Skeletal muscle cell (primary cell): ENCODE results near the gene LSM14B.

Source experiments
- DNase-seq: peaks from one replicate; pipeline ENCODE4 v3.0.0-alpha.2; 2010; ENCODE audit warnings: low read depth
- H3K4me3 ChIP-seq: 2 replicates; pipeline ENCODE4 v1.5.1; 2011; ENCODE audit warnings: low read depth, mild to moderate bottlenecking, control low read depth, low read length, moderate library complexity

The LSM14B gene

GRCh38 chr20:62157387-62158087 is 35.3 kb downstream of the LSM14B start:
- no peak for DNase-seq
- no peak overlapping the region for H3K4me3 ChIP-seq

GRCh38 chr20:62158088-62158400 is 35.8 kb downstream of the LSM14B start:
- DNase-seq, result no peak
- H3K4me3 ChIP-seq, result no peak overlapping the region

- no peak overlapping the region for H3K4me3 ChIP-seq
- DNase-seq, result no peak
Observed at GRCh38 chr20:62158541-62158940, 36.3 kb downstream of the LSM14B start.

GRCh38 chr20:62159052-62159451 is 36.8 kb downstream of the LSM14B start:
- no peak overlapping the region for H3K4me3 ChIP-seq
- no peak for DNase-seq

GRCh38 chr20:62159839-62160238 is 37.6 kb downstream of the LSM14B start:
- H3K4me3 ChIP-seq, result no peak overlapping the region
- no peak for DNase-seq

GRCh38 chr20:62160253-62160652 is 38.0 kb downstream of the LSM14B start:
- no peak overlapping the region for H3K4me3 ChIP-seq
- DNase-seq, result no peak

GRCh38 chr20:62160876-62161275 is 38.6 kb downstream of the LSM14B start:
- H3K4me3 ChIP-seq, result no peak overlapping the region
- no peak for DNase-seq

- H3K4me3 ChIP-seq, result no peak overlapping the region
- peak; percentile 36 for DNase-seq
Observed at GRCh38 chr20:62161347-62161746, 39.1 kb downstream of the LSM14B start.

- H3K4me3 ChIP-seq, result no peak overlapping the region
Observed at GRCh38 chr20:62162765-62163484, 40.6 kb downstream of the LSM14B start.

GRCh38 chr20:62163485-62163865 is 41.2 kb downstream of the LSM14B start:
- no peak overlapping the region for H3K4me3 ChIP-seq
- no peak for DNase-seq

More at GRCh38 chr20:62162765-62163484, 40.6 kb downstream of the LSM14B start:
- no peak for DNase-seq

GRCh38 chr20:62163986-62164762 is 41.9 kb downstream of the LSM14B start:
- no peak for DNase-seq
- no peak overlapping the region for H3K4me3 ChIP-seq

- H3K4me3 ChIP-seq, result no peak overlapping the region
Observed at GRCh38 chr20:62164879-62165761, 42.8 kb downstream of the LSM14B start.

GRCh38 chr20:62165762-62166399 is 43.6 kb downstream of the LSM14B start:
- no peak overlapping the region for H3K4me3 ChIP-seq
- DNase-seq, result no peak

More at GRCh38 chr20:62164879-62165761, 42.8 kb downstream of the LSM14B start:
- DNase-seq, result no peak

- DNase-seq, result no peak
- no peak overlapping the region for H3K4me3 ChIP-seq
Observed at GRCh38 chr20:62167474-62167873, 45.2 kb downstream of the LSM14B start.

- no peak for DNase-seq
- H3K4me3 ChIP-seq, result no peak overlapping the region
Observed at GRCh38 chr20:62168061-62168460, 45.8 kb downstream of the LSM14B start.

GRCh38 chr20:62168890-62169435 is 46.7 kb downstream of the LSM14B start:
- H3K4me3 ChIP-seq, result no peak overlapping the region
- no peak for DNase-seq

- no peak for DNase-seq
- H3K4me3 ChIP-seq, result no peak overlapping the region
Observed at GRCh38 chr20:62170536-62170935, 48.3 kb downstream of the LSM14B start.

GRCh38 chr20:62171245-62171644 is 49.0 kb downstream of the LSM14B start:
- no peak overlapping the region for H3K4me3 ChIP-seq
- DNase-seq, result no peak

- DNase-seq, result no peak
- no peak overlapping the region for H3K4me3 ChIP-seq
Observed at GRCh38 chr20:62172666-62173065, 50.4 kb downstream of the LSM14B start.
